ENCODE measurements around the gene ZNF593OS.

ZNF593OS gene

DNA sequence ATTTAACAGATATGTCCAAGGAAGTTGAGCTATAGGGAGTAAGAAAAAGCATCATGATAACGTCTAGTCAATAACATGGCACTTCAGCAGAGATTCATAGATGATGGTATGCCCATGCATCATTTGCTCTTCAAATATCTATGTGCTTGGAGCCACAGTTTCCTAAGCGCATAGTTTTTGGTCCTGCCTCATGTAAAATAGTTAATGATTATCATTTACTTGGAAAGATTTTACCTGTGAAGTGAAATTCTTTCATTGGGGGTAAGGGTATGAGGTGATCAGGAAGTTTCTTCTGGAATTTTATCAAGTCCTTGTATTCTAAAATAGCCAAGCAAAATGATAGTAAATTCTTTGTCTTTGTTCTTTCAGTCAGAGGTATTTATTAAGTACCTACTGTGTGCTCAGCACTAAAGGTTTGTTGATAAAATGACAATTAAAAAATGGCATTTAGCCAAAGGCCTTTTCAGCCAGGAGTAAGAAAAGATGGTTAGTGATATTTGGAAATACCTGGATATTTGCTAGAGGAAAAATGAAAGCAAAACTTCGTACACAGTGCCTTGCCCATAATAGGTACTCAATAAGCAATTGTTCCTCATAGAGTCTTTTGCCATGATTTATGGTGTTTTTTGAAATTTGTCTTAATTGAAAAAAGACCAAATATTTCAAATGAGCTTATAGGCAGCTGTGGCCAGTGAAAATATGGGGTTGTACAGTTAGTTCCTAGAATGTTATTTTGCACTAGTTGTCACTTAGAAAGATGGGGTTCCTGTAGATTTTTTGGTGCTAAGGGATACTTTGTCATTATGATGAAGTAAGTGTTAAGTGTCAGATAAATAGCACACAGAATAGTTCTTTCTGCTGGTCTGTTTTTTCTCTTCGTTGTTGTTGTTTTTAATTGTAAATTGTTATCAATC lies 47.0 kb downstream of the ZNF593OS start:
- peak; percentile 8 for DNase-seq

DNA sequence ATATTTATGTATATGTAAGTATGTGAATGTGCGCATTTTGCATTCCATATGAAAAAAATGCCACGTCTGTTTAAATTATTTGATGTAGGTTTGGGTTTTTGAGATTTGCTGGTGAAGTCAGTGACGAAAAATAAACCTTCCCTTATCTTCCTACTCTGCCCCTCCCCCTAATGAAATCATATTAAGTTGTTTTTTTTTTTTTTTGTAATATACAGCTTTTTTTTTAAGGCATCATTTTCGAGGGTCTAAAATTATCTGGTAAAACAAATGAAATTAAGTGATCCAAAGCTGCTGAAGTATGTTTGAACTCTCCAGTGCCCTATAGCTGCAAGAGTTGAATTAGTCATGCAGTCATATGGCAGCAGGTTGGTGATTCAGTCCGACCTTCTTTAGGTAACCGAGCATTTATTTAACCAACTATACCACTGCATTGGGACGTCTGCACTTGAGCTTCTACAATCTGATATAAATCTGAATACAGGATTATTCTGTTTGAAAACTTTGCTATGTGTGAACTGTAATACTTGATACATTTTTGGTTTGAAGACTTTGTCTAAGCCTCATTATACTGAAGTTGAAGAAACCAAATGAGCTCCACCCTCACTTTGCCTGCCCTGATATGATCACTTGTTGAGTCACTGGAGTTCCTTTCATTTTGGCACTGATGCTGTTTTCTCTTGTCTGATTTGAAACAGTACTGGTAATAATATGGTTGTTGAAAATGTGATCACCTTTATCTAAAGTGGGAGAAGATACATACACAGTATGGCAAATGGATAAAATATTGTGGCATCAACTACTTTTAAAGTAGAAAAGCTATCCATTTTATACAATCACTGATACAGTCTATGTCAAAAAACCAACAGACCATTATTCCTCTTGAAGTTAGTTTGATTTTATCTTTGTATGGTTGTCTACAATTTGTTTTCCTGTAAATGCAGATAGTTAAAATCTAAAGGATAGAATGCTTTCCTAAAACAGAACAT lies 48.4 kb downstream of the ZNF593OS start:
- DNase-seq = no peak

DNA sequence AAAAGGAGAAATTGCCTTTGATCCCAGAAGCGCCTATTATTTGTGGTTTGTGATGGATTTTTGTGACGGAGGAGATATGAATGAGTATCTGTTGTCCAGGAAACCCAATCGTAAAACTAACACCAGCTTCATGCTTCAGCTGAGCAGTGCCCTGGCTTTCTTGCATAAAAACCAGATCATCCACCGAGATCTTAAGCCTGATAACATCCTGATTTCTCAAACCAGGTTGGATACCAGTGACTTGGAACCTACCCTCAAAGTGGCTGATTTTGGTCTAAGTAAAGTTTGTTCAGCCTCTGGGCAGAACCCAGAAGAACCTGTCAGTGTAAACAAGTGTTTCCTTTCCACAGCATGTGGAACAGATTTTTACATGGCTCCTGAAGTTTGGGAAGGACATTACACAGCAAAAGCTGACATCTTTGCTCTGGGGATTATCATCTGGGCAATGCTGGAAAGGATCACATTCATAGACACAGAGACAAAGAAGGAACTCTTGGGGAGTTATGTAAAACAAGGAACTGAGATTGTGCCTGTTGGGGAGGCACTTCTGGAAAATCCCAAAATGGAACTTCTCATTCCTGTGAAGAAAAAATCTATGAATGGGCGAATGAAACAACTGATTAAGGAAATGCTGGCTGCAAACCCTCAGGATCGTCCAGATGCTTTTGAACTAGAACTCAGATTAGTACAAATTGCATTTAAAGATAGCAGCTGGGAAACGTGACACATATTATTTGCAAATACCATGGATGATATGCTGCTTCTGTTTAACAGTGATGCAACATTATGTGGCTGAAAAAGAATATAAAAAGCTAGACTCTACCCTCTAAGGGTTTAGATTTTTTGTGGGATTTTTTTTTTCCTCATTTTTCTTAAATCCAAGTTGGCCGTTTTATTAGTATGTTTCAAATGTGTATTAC lies 49.5 kb downstream of the ZNF593OS start:
- DNase-seq = no peak

DNA sequence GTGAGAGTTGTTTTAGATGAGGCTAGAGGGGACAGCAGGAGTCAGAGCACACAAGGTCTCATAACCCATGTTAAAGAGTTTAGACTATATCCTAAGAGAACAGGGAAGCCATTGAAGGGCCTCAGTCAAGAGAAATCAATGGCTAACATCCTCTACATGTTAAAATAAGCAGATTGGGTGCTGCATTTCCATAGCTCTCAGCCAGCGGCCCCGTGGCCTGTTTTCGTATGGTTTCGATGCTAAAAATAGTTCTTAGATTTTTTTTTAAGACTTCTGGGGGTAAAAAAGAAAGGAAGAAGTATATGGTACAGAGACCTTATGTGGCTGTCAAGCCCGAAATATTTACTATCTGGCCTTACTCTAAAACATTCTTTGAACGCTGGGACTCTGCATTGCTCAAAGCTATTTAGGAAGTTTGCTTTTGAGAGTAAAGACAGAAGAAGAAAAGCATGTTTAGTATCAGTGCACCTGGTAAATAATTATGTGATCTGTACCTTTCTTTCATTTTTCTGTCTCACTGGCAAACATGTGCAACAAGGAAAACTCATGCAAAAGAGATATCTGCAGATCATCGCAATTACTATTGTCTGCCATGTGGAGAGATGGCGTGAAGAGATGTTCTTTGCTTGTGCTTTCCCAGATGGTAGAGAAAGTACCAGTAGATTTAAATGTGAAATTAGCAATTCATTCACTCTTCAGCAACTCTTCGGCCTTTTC lies 51.6 kb downstream of the ZNF593OS start:
- DNase-seq = no peak

Data from NCI-H1105 treated with DMSO at 0.1 percent for 48 hours (cell line).